Activated T-cell treated with anti-CD3 and anti-CD28 coated beads, Interleukin-2, amount 50 U/mL, for 24 hours (primary cell): Measurements from ENCODE around the gene EGFL6.
"Not testable (repeated sequence)": the region's sequence is repeated elsewhere in the genome, so short reads cannot be mapped to it uniquely, and the experiment has no call there.

Source experiments
- DNase-seq: peaks from one replicate; pipeline ENCODE4 v3.0.0-alpha.2; 2020
- H3K27ac Mint-ChIP-seq: 2 replicates; pipeline ENCODE4 v1.8.0; 2020; ENCODE audit warnings: mild to moderate bottlenecking, mixed read lengths
- H3K27me3 Mint-ChIP-seq: 2 replicates; pipeline ENCODE4 v1.8.0; 2020; ENCODE audit warnings: mixed read lengths
- H3K36me3 Mint-ChIP-seq: 2 replicates; pipeline ENCODE4 v1.8.0; 2020; ENCODE audit warnings: low read depth, mixed read lengths
- H3K4me1 Mint-ChIP-seq: 2 replicates; pipeline ENCODE4 v1.8.0; 2020; ENCODE audit warnings: low read depth, mixed read lengths
- H3K4me3 Mint-ChIP-seq: 2 replicates; pipeline ENCODE4 v1.8.0; 2020; ENCODE audit warnings: mild to moderate bottlenecking, moderate library complexity, mixed read lengths
- H3K9me3 Mint-ChIP-seq: 2 replicates; pipeline ENCODE4 v1.8.0; 2020; ENCODE audit warnings: mixed read lengths

Gene EGFL6

DNA sequence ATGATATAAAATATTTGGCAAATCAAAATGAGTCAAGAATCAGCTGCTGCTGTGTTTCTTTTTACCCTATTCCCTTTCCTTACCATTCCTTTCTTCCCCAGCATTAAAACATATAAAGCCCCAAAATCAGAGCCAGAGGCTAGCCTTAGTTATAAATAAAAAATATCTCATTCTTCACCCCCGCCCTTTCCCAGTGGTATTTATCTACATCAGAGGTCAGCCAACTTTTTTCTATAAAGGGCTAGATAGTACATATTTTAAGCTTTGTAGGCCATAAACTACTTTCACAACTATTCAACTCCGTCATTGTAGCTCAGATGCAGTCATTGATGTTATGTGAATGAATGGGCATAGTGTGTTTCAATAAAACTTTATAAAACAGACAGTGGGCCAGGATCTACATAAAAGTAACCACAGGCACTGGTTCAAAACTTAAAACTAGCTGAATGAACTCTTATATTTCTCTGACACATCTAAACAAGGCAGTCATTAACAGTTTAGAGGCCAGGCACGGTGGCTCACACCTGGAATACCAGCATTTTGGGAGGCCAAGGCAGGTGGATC is 53.1 kb downstream of the EGFL6 start:
- Mint-ChIP-seq H3K36me3 (no peaks in the 10 kb centered on the region), H3K27ac (no peak overlapping the region), H3K4me1 (no peaks in the 10 kb centered on the region), H3K27me3 (peaks cover 80% of the 10 kb centered on the region), H3K4me3 (no peak overlapping the region), H3K9me3 (no peaks in the 10 kb centered on the region)
- DNase-seq = no peak

DNA sequence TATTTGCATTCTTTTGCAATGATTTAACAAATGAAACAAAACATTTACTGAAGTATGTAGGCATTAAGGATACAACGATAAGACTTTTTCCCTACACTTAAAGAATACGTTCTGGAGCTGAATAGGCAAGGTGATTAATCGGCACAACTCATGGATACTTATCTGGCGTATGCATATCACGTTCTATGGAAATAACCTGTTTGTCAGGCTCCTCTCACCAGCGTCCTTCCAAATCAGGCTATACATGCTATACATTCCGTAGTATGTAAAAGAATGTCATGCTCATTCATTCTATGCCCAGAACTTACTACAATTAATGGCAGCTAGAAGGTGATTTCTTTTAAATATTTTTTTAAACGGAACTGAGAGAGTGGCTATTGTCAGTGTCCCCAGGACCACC is 57.9 kb downstream of the EGFL6 start:
- Mint-ChIP-seq H3K36me3 (no peaks in the 10 kb centered on the region), H3K27ac (no peak overlapping the region), H3K27me3 (peaks cover 69% of the 10 kb centered on the region), H3K4me1 (no peaks in the 10 kb centered on the region), H3K9me3 (peaks cover 3% of the 10 kb centered on the region), H3K4me3 (no peak overlapping the region)
- DNase-seq = no peak

- not testable (repeated sequence) for H3K4me3 Mint-ChIP-seq, H3K27ac Mint-ChIP-seq, DNase-seq, H3K36me3 Mint-ChIP-seq, H3K4me1 Mint-ChIP-seq
- peaks cover 80% of the 10 kb centered on the region for H3K27me3 Mint-ChIP-seq
- H3K9me3 Mint-ChIP-seq = peaks cover 21% of the 10 kb centered on the region
These were observed 67.8 kb downstream of the EGFL6 start for GRCh38 chrX:13637224-13637623.

DNA sequence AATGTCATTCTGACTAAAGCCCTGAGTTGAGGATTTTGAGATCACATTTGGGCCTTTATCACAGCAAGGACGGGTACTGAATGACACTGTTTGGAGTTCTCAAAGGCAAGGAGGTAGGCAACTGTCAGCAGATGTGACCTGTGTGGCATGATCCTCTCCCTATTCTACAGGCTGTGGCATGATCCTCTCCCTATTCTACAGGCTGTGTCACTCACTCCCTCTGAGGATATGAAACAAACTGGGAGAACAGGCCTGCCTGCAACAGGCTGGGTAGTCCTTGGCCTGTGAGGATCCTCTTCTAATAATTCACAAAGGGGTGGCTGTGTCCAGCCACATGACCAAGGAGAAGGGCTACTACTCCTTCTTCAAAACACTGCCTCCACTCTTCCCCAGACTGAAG is 68.6 kb downstream of the EGFL6 start:
- Mint-ChIP-seq H3K27ac (no peak overlapping the region), H3K4me1 (no peaks in the 10 kb centered on the region), H3K9me3 (peaks cover 21% of the 10 kb centered on the region), H3K27me3 (peaks cover 78% of the 10 kb centered on the region), H3K36me3 (no peaks in the 10 kb centered on the region), H3K4me3 (no peak overlapping the region)
- DNase-seq = no peak

- DNase-seq = no peak
- H3K4me3 Mint-ChIP-seq = no peak overlapping the region
- H3K9me3 Mint-ChIP-seq = peaks cover 21% of the 10 kb centered on the region
- no peaks in the 10 kb centered on the region for H3K4me1 Mint-ChIP-seq
- peaks cover 78% of the 10 kb centered on the region for H3K27me3 Mint-ChIP-seq
- H3K27ac Mint-ChIP-seq = no peak overlapping the region
- no peaks in the 10 kb centered on the region for H3K36me3 Mint-ChIP-seq
These were observed 69.4 kb downstream of the EGFL6 start for GRCh38 chrX:13638826-13639225.

GRCh38 chrX:13641684-13642083 is 72.3 kb downstream of the EGFL6 start:
- H3K4me1 Mint-ChIP-seq, H3K27ac Mint-ChIP-seq, H3K36me3 Mint-ChIP-seq, H3K4me3 Mint-ChIP-seq, DNase-seq: not testable (repeated sequence)
- H3K27me3 Mint-ChIP-seq = peaks cover 78% of the 10 kb centered on the region
- H3K9me3 Mint-ChIP-seq = peaks cover 10% of the 10 kb centered on the region

- Mint-ChIP-seq H3K36me3 (no peaks in the 10 kb centered on the region), H3K27me3 (peaks cover 71% of the 10 kb centered on the region), H3K4me1 (peaks cover 11% of the 10 kb centered on the region), H3K27ac (no peak overlapping the region), H3K4me3 (no peak overlapping the region), H3K9me3 (no peaks in the 10 kb centered on the region)
- no peak for DNase-seq
These were observed 76.2 kb downstream of the EGFL6 start for GRCh38 chrX:13645464-13646153.

DNA sequence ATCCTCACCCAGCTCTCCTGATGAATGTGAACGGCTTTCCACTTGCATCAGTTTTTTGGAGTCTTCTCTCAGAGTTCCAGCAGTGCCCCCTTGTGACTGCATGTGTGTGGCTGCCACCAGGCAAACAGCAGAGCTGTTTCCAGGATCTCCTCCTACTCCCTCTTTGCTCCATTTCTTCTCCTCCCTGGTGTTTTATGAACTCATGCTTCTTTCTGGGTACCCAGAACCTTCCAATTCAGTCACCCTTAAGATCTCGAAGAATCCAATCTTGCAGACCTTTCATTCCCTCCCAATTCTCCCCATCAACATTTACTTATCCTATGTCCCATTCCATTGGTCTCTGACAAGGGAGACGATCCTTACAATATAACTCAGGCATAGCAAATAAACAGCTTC is 76.8 kb downstream of the EGFL6 start:
- peak; percentile 40 for DNase-seq
- Mint-ChIP-seq H3K36me3 (no peaks in the 10 kb centered on the region), H3K27ac (no peak overlapping the region), H3K27me3 (peaks cover 66% of the 10 kb centered on the region), H3K9me3 (no peaks in the 10 kb centered on the region), H3K4me1 (peaks cover 11% of the 10 kb centered on the region), H3K4me3 (no peak overlapping the region)

- Mint-ChIP-seq H3K4me3 (no peak overlapping the region), H3K4me1 (peaks cover 17% of the 10 kb centered on the region), H3K27me3 (peaks cover 61% of the 10 kb centered on the region), H3K9me3 (no peaks in the 10 kb centered on the region), H3K27ac (peak overlapping the region; percentile 85), H3K36me3 (no peaks in the 10 kb centered on the region)
- DNase-seq = peak; percentile 54
These were observed 78.4 kb downstream of the EGFL6 start for GRCh38 chrX:13647709-13648212.

GRCh38 chrX:13648336-13648735 is 78.9 kb downstream of the EGFL6 start:
- DNase-seq = not testable (repeated sequence)

GRCh38 chrX:13649838-13650237 is 80.4 kb downstream of the EGFL6 start:
- Mint-ChIP-seq H3K4me1 (peaks cover 33% of the 10 kb centered on the region), H3K36me3 (peaks cover 3% of the 10 kb centered on the region), H3K9me3 (no peaks in the 10 kb centered on the region), H3K27ac (no peak overlapping the region), H3K4me3 (no peak overlapping the region), H3K27me3 (peaks cover 47% of the 10 kb centered on the region)
- no peak for DNase-seq

More at GRCh38 chrX:13648336-13648735, 78.9 kb downstream of the EGFL6 start:
- not testable (repeated sequence) for H3K4me3 Mint-ChIP-seq, H3K9me3 Mint-ChIP-seq, H3K27ac Mint-ChIP-seq, H3K36me3 Mint-ChIP-seq
- peaks cover 57% of the 10 kb centered on the region for H3K27me3 Mint-ChIP-seq
- peaks cover 21% of the 10 kb centered on the region for H3K4me1 Mint-ChIP-seq

DNA sequence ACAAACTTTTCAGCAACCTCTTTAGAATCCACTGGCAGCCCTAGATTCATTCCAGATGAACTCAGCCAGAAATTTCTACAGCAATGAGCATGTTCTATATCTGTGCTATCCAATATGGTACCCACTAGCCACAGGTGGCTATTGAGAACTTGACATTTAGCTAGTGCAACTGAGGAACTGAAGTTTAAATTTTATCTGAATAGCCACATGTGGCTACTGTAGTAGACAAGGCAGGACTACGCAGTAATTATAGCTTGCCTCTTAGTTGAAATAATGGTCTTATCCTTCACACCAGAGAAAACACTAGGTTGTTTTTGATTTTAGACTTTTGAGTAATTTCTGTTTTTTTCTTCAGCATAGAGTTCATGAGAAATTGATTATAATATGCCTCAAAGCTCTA is 80.9 kb downstream of the EGFL6 start:
- H3K27ac Mint-ChIP-seq = no peak overlapping the region
- peaks cover 3% of the 10 kb centered on the region for H3K36me3 Mint-ChIP-seq
- H3K4me3 Mint-ChIP-seq = no peak overlapping the region
- peaks cover 47% of the 10 kb centered on the region for H3K27me3 Mint-ChIP-seq
- H3K9me3 Mint-ChIP-seq = no peaks in the 10 kb centered on the region
- H3K4me1 Mint-ChIP-seq = peaks cover 38% of the 10 kb centered on the region
- no peak for DNase-seq

GRCh38 chrX:13651150-13651549 is 81.7 kb downstream of the EGFL6 start:
- DNase-seq = no peak
- peaks cover 43% of the 10 kb centered on the region for H3K27me3 Mint-ChIP-seq
- no peak overlapping the region for H3K27ac Mint-ChIP-seq
- H3K4me1 Mint-ChIP-seq = peaks cover 38% of the 10 kb centered on the region
- no peaks in the 10 kb centered on the region for H3K9me3 Mint-ChIP-seq
- H3K4me3 Mint-ChIP-seq = no peak overlapping the region
- H3K36me3 Mint-ChIP-seq = peaks cover 3% of the 10 kb centered on the region

GRCh38 chrX:13652287-13652793 is 82.9 kb downstream of the EGFL6 start:
- Mint-ChIP-seq H3K4me1 (peaks cover 35% of the 10 kb centered on the region), H3K4me3 (peak overlapping the region; percentile 85), H3K36me3 (peaks cover 7% of the 10 kb centered on the region), H3K9me3 (no peaks in the 10 kb centered on the region), H3K27me3 (peaks cover 38% of the 10 kb centered on the region), H3K27ac (peak overlapping the region; percentile 95)
- no peak for DNase-seq
